ENCODE measurements around the gene CPEB1. TPM values are rescaled to one million over a fixed set of nuclear protein-coding genes. Genes with fewer than 3 reads are reported as not detected.

CPEB1 gene
- total RNA-seq, 3 donors from 2014 or later (not counting 1 experiment from before 2014, with no cell fraction given) = not detected

DNA sequence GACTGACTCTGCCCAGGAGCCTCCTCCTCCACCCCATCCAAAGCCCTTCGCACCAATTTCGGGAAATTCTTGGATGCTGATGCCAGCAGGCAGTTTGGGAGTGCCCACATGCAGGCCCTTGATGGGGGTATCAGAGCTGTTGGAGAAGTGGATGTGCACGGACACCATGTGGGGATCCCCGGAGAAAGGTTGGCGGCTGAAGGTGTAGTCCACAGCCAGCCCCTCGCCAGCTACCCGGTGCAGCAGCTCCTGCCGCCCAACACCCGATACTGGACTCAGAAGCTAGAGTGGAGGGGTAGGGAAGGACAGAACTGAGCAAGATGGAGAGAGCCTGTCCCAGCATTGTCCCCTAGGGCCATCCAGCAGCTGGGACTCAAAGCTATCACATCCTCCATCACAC is 15.5 kb upstream of the CPEB1 start:
- 89% methylated on average over 6 of the region's 9 CpGs for WGBS (ENCODE audit: insufficient coverage)
- intact Hi-C loops (cut with micrococcal nuclease) = no loop called here
- no peaks in the 10 kb centered on the region for H3K4me1 Mint-ChIP-seq
- DNase-seq (no peak), ATAC-seq (no peak)
- peaks cover 16 to 18% of the 10 kb centered on the region in 2 donors for H3K27me3 Mint-ChIP-seq (ENCODE audit: low read depth in 2 of 2)
- no peaks in the 10 kb centered on the region for H3K9me3 ChIP-seq (ENCODE audit: control insufficient read depth, insufficient read depth, low read length)
- H3K4me1 ChIP-seq (ENCODE audit: control insufficient read depth, insufficient read depth, low read length) = no peaks in the 10 kb centered on the region
- no peaks in the 10 kb centered on the region for H3K27me3 ChIP-seq (ENCODE audit: control insufficient read depth, insufficient read depth, low read length)
- no peaks in the 10 kb centered on the region for H3K36me3 Mint-ChIP-seq
- H3K27ac Mint-ChIP-seq = no peak overlapping the region
- H3K9me3 Mint-ChIP-seq = peaks cover 0 to 3% of the 10 kb centered on the region in 2 donors
- H3K4me3 ChIP-seq (ENCODE audit: low read length) = no peak overlapping the region
- no peak overlapping the region for H3K4me3 Mint-ChIP-seq
- TF ChIP-seq, protein P1, sequence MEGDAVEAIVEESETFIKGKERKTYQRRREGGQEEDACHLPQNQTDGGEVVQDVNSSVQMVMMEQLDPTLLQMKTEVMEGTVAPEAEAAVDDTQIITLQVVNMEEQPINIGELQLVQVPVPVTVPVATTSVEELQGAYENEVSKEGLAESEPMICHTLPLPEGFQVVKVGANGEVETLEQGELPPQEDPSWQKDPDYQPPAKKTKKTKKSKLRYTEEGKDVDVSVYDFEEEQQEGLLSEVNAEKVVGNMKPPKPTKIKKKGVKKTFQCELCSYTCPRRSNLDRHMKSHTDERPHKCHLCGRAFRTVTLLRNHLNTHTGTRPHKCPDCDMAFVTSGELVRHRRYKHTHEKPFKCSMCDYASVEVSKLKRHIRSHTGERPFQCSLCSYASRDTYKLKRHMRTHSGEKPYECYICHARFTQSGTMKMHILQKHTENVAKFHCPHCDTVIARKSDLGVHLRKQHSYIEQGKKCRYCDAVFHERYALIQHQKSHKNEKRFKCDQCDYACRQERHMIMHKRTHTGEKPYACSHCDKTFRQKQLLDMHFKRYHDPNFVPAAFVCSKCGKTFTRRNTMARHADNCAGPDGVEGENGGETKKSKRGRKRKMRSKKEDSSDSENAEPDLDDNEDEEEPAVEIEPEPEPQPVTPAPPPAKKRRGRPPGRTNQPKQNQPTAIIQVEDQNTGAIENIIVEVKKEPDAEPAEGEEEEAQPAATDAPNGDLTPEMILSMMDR (IDR thresholded peaks at IDR 0.05) = no peak
- H3K36me3 ChIP-seq (ENCODE audit: control insufficient read depth, insufficient read depth, low read length) = no peaks in the 10 kb centered on the region
- no peak overlapping the region for H3K27ac ChIP-seq (ENCODE audit: low read length)

DNA sequence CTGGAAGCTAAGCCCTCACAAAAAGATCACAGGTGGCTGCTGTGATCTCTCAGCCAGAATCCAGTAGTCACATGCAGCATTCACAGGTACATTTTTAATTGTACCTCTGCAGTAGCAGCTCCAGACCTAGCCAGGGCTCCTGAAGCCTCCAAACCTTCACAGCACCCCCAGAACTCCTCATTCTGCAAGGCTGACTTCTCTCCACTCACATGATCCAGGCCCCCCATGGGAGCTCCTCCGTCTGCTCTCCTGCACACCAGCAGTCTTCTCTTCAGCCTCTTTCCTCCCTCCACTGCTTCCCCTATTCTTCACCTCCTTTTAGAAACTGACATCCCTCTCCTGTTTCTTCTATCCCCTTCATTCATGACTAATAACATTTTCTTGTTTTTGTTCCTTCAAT is 13.2 kb upstream of the CPEB1 start:
- H3K27ac Mint-ChIP-seq = no peak overlapping the region

DNA sequence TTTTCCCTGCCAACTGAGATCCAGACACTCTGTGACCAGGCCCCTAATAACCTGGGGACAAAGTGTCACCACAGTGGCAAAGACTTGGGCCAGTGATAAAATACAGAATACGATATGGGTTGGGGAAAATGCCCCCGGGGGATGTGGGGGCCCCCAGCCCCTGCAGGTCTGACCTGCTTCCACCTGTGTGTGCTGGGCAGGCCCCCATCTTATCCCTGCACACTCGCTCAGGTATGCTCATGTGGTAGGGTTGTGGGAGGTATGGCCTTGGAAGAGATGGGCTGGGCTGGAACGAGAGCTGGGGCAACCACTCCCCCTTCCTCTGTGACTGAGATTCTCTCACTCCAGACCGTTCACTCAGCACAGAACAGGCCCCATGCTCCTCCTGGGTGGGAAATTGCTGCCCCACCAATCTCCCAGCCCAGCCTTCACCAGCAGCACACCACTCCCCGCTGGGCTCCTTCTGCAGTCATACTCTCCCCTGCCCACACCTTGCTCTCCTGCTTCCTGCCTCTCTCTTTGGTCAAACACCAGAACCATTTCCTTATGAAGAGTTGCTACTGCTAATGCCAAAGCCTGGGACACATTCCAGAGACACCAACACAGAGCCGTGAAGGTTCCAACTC is 9.6 kb upstream of the CPEB1 start:
- WGBS (ENCODE audit: insufficient coverage) = 77% methylated on average over 7 of the region's 7 CpGs
- no peaks in the 10 kb centered on the region for H3K36me3 ChIP-seq (ENCODE audit: control insufficient read depth, insufficient read depth, low read length)
- Mint-ChIP-seq H3K27me3 (ENCODE audit: low read depth in 2 of 2) (peaks cover 16 to 25% of the 10 kb centered on the region in 2 donors), H3K4me1 (no peaks in the 10 kb centered on the region), H3K27ac (no peak overlapping the region), H3K9me3 (no peaks in the 10 kb centered on the region), H3K36me3 (no peaks in the 10 kb centered on the region), H3K4me3 (no peak overlapping the region)
- TF ChIP-seq, protein P1 (IDR thresholded peaks at IDR 0.05) = no peak
- H3K27me3 ChIP-seq (ENCODE audit: control insufficient read depth, insufficient read depth, low read length) = no peaks in the 10 kb centered on the region
- H3K9me3 ChIP-seq (ENCODE audit: control insufficient read depth, insufficient read depth, low read length) = no peaks in the 10 kb centered on the region
- ATAC-seq = no peak
- no peak for DNase-seq
- no peak overlapping the region for H3K27ac ChIP-seq (ENCODE audit: low read length)
- no peaks in the 10 kb centered on the region for H3K4me1 ChIP-seq (ENCODE audit: control insufficient read depth, insufficient read depth, low read length)
- H3K4me3 ChIP-seq (ENCODE audit: low read length) = no peak overlapping the region
- intact Hi-C loops (cut with micrococcal nuclease) = no loop called here

More for the DNA sequence above, 13.2 kb upstream of the CPEB1 start:
- TF ChIP-seq, protein P1 (IDR thresholded peaks at IDR 0.05) = no peak
- H3K27me3 ChIP-seq (ENCODE audit: control insufficient read depth, insufficient read depth, low read length) = no peaks in the 10 kb centered on the region
- ATAC-seq (no peak), DNase-seq (no peak)
- Mint-ChIP-seq H3K4me3 (no peak overlapping the region), H3K27me3 (ENCODE audit: low read depth in 2 of 2) (peaks cover 7 to 15% of the 10 kb centered on the region in 2 donors), H3K4me1 (no peaks in the 10 kb centered on the region), H3K36me3 (no peaks in the 10 kb centered on the region), H3K9me3 (peaks cover 0 to 3% of the 10 kb centered on the region in 2 donors)
- H3K27ac ChIP-seq (ENCODE audit: low read length) = no peak overlapping the region
- 70% methylated on average over 1 of the region's 1 CpG for WGBS (ENCODE audit: insufficient coverage)
- no peaks in the 10 kb centered on the region for H3K36me3 ChIP-seq (ENCODE audit: control insufficient read depth, insufficient read depth, low read length)
- intact Hi-C loops (cut with micrococcal nuclease) = no loop called here
- no peak overlapping the region for H3K4me3 ChIP-seq (ENCODE audit: low read length)
- no peaks in the 10 kb centered on the region for H3K4me1 ChIP-seq (ENCODE audit: control insufficient read depth, insufficient read depth, low read length)
- no peaks in the 10 kb centered on the region for H3K9me3 ChIP-seq (ENCODE audit: control insufficient read depth, insufficient read depth, low read length)

DNA sequence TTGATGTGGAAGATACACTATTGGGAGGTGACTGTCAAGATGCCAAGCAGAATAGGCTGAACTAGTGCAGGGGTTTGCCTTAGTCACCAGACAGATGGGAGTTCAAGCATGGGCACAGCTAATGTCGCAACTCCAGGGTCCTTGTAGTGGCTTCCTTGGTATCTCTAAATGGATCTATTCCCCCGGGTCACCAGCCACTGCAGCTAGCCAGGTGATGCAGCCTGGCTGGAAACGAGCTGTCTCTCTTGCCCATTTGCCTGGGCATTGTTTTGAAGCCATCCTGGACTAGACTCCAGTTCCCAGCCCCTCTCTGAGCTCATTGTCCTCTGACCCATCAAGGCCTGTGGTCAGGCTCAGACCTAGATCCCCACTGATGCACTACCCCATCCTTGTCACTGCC is 8.4 kb upstream of the CPEB1 start:
- no peaks in the 10 kb centered on the region for H3K9me3 Mint-ChIP-seq
- intact Hi-C loops (cut with micrococcal nuclease) = no loop called here
- Histone ChIP-seq H3K4me1 (ENCODE audit: control insufficient read depth, insufficient read depth, low read length) (no peaks in the 10 kb centered on the region), H3K9me3 (ENCODE audit: control insufficient read depth, insufficient read depth, low read length) (no peaks in the 10 kb centered on the region), H3K27ac (ENCODE audit: low read length) (no peak overlapping the region), H3K36me3 (ENCODE audit: control insufficient read depth, insufficient read depth, low read length) (no peaks in the 10 kb centered on the region), H3K4me3 (ENCODE audit: low read length) (no peak overlapping the region), H3K27me3 (ENCODE audit: control insufficient read depth, insufficient read depth, low read length) (no peaks in the 10 kb centered on the region)
- DNase-seq (no peak), ATAC-seq (no peak)
- H3K4me1 Mint-ChIP-seq = no peaks in the 10 kb centered on the region
- H3K36me3 Mint-ChIP-seq = no peaks in the 10 kb centered on the region
- TF ChIP-seq, protein P1 (IDR thresholded peaks at IDR 0.05) = no peak
- no peak overlapping the region for H3K4me3 Mint-ChIP-seq
- peaks cover 18 to 28% of the 10 kb centered on the region in 2 donors for H3K27me3 Mint-ChIP-seq (ENCODE audit: low read depth in 2 of 2)
- no peak overlapping the region for H3K27ac Mint-ChIP-seq
- WGBS (ENCODE audit: insufficient coverage) = 82% methylated on average over 3 of the region's 3 CpGs

Data from natural killer cell (primary cell).